SIG-M5 treated with dmso at 0.1 percent for 504 hours (cell line): ENCODE measurements around the gene HDAC4.

Source experiments
- DNase-seq: peaks from one replicate; lab custom pipeline; 2025; ENCODE audit not compliant: unreplicated experiment; lab: John Stamatoyannopoulos, UW

Gene HDAC4

DNA sequence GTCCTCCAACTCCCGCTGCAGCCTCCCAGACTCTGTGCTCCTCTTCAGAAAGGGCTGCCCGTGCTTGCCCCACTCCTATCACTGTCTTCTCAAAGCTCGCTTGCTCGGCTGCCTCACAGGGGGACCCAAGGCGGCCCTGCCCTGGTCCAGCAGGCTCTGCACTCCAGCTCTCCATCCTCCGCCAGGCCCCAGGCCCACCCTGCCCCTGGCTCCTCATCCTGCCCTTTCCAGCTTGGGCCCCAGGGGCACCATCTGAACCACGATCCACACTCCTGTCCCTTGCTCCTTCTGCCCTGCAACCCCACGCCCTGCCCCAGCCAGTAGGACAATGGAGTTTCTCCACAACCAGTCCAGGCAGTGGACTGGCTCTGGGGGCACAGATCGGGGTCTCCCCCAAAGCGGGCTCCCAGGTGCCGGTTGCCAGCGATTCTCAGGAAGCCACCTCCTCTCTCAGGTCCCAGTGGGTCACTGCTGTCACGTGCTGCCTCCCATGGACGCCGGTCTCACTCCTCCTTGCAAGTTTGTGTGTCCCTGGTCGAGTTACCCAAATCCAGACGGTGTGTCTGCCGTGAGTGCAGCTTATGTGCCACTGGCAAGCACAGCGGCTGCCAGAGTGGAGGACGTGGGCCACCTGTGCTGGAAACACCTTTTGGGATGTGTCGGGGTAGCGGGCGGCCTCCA lies 238.5 kb downstream of the HDAC4 start:
- DNase-seq: no peak

DNA sequence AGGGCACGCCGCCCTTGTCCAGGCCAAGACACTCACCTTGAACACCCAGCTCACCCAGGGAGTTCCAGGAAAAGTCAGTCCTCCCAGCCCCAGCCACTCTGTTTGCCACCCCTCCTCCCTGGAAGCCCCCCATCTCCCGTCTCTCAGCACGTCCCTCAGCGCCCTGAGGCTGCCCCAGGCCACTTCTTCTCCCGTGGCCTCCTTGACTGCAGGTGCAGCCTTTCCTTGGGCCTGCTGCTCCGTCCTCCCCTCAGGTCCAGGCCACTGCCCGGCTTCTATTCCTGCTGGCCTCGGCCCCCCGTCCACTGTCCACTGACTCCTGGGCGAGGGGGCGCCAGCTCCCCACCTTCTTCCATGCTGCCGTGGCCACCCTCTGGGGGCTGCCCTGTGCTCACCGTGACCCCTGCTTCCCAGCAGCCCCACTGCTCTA lies 239.1 kb downstream of the HDAC4 start:
- no peak for DNase-seq

- DNase-seq: no peak
Measured at GRCh38 chr2:239160226-239161143, 240.3 kb downstream of the HDAC4 start.

DNA sequence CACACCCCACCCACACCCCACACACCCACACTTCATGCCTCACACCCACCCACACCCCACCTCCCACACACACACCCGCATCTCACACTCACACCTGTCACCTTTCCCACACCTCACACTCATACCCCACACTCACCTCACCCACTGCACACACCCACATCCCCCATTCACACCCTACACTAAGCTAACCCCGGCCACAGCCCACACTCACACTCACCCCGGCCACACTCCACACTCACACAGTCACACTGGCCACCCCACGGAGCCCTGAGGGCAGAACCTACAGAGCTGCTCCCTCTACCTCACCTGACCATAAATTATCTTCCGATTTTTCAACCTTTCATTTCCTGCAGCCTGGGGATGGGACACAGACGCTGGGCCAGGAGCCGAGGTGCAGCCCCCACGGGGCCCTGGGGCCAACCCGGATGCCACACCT lies 241.3 kb downstream of the HDAC4 start:
- no peak for DNase-seq

DNA sequence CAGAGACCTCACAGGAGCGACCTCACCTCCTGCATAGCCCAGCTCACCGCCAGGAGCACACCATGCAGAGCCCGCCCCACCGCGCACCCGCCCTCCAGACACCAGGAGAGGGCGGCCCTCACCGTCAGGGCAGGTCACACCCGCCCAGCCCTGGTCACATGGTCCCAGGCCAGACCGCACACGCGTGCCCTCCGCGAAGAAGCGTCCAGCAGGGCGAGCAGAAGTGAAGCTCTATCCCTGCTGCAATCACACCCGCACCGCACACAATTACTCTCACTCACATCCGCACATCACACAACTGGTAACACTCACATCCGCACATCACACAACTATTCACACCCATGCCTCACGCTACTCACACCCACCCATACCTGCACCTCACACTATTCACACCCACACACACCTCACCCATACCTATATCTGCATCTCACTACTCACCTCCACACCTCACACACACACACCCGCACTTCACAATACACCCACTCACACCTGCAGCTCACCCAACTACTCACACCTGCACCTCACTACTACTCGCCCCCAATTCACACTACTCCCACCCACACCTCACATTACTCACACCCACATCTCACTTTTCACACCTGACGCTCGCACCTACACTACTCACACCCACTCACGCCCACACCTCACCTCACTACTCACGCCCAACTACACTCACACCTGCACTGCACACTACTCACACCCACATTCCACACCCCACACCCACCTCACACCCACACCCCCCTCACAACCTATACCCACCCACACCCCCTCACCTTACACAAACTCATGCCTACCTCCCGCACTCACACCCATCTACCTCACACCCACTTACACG lies 242.0 kb downstream of the HDAC4 start:
- no peak for DNase-seq

GRCh38 chr2:239157771-239158170 lies 243.0 kb downstream of the HDAC4 start:
- DNase-seq: no peak

GRCh38 chr2:239157269-239157668 lies 243.6 kb downstream of the HDAC4 start:
- no peak for DNase-seq

- no peak for DNase-seq
Measured at GRCh38 chr2:239156516-239157265, 244.1 kb downstream of the HDAC4 start.

GRCh38 chr2:239155806-239156480 lies 244.9 kb downstream of the HDAC4 start:
- DNase-seq: no peak

DNA sequence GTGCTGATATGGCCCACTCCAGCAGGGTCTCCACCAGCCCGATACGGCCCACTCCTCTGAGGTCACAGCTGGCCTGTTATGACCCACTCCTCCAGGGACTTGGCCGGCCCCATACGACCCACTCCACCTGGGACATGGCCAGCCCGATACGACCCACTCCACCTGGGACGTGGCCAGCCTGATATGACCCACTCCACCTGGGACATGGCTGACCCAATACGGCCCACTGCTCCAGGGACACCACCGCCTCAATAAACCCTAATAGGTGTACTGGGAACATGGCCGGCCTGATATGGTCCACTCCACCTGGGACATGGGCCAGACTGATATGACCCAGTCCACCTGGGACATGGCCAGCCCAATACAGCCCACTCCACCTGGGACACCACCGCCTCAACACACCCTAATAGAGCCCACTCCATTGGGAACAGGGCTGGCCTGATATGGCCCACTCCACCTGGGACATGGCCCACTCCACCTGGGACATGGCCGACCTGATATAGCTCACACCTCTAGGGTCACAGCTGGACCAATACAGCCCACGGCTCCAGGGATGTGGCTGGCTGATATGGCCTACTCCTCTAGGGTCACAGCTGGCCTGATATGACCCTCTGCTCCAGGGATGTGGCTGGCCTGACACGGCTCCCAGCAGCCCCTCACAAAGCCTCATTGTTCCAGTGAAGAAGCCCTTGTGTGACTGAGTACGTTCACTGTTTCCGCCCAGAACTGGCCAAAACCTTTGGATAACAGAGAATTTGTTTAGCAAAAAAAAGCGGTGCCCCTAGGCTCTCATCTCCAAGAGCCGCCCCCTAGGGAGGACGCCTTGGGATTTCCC lies 245.6 kb downstream of the HDAC4 start:
- no peak for DNase-seq

DNA sequence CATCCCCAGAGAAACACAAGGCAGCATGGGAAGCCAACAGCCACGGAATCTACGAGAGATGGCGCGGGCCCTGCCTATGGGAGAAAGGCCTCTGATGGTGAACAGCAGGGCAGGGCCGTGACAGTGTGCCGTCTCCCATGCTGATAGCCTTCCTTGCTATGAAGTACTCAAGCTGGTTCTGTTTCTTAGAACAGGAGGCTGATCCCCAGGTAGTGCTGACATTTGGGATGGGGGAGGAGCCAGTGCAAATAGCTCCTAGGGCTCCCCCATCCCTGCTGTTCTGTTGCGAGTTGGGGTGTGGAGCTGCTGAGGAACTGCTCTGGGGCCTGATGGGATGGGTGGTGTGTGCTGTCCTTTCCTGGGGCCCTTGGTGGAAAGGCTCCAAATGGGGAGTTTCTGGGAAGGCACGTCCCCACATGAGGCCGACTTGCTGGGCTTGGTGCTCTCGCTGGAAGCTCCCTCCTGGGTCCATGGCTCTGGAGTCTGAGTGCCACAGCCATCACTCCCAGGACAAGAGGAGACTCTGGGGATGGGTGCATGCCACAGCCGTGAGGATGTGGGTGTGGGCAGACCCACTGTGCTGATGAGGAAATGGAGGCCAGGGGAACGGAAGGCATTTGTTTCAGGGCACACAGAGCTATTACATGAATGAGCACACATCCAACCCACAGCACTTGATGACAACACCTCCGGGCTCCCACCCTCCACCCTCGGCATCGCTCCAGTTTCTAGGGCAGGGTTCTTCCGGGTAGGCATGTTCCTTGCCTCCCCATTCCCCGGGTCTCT lies 246.8 kb downstream of the HDAC4 start:
- DNase-seq: no peak

GRCh38 chr2:239152916-239153305 lies 247.9 kb downstream of the HDAC4 start:
- DNase-seq: no peak

- no peak for DNase-seq
Measured at GRCh38 chr2:239152239-239152915, 248.4 kb downstream of the HDAC4 start.

- no peak for DNase-seq
Measured at GRCh38 chr2:239151201-239152131, 249.4 kb downstream of the HDAC4 start.

DNA sequence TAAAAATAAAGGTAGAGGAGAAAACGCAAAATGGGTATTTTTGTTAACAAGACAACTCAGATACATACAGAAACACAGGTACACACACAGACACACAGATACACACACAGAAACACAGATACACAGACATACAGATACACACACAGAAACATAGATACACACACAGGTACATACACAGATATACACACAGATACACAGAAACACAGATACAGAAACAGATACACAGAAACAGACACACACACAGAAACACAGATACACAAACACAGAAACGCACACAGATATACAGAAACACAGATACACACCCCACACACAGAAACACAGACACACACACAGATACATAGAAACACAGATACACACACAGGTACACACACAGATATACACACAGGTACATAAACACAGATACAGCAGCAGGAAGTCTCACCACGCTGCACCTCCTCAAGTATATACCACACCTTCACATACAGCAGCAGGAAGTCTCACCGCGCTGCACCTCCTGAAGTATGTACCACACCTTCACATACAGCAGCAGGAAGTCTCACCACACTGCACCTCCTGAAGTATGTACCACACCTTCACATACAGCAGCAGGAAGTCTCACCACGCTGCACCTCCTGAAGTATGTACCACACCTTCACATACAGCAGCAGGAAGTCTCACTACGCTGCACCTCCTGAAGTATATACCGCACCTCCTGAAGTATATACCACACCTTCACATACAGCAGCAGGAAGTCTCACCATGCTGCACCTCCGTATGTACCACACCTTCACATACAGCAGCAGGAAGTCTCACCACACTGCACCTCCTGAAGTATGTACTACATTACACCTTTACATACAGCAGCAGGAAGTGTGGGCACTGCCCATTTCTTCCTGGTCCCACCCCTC lies 250.5 kb downstream of the HDAC4 start:
- DNase-seq: no peak

DNA sequence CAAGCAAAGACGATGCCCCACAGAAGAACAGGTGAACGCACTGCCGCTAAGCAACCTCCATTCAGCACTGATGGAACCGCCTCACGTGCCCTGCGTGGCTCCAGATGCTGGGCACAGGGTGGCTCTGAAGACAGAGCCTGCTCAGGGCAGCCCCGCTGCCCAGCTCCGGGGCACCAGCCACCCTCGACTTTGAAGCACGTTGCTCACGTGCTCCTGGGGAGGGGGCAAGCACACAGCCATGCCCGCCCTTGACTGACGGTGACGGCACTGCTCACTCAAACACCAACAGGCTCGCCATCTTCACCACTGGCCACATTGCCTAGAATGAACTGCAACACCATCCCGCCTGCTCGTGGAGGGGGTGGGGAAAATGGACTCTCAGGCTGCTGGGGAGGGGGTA lies 251.3 kb downstream of the HDAC4 start:
- no peak for DNase-seq
